Forelimb muscle (tissue), 1 donor: ENCODE measurements around the gene EOLA2. TPM values are rescaled to one million over a fixed set of nuclear protein-coding genes. Genes with fewer than 3 reads are reported as not detected.
"Not testable (repeated sequence)": the region's sequence is repeated elsewhere in the genome, so short reads cannot be mapped to it uniquely, and the experiment has no call there.

Experiments
- DNase-seq: peaks from one replicate; pipeline ENCODE4 v3.0.0-alpha.2; 2013; ENCODE audit warnings: low read depth
- polyA plus RNA-seq: library from polyadenylated mRNA; unstranded; fragments of 120-200 nt; gene quantifications from one replicate; pipeline ENCODE4 v1.2.1, GENCODE V29; 2013; ENCODE audit not compliant: insufficient read length

EOLA2 gene
- 22.6 TPM for polyA plus RNA-seq

DNA sequence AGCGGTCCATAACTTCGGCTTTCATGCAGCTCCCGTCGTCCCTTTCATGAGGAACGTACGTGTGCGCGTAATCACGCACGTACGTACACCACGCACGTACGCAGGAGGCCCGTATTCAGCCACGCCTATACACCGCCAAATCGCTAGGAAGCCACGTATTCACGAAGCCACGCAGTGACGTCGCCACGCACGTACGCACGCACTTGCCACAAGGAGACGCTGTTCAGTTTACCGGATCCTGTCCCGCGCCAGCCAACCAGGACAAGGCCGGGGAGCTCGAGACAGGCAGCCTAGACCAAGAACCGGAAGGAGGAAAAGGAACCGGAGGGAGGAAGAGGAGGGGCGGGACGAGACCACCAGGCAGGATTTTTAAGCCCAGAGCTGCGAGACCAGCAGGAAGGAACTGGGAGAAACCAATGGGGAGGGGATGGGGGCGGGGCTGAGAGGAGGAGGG lies at the start of gene EOLA2:
EOLA2 (minus strand) TSS at position 65 of the 454 bp plus-strand sequence. CDS start 4,617 bp downstream, outside the sequence.
- peak; percentile 92 for DNase-seq

DNA sequence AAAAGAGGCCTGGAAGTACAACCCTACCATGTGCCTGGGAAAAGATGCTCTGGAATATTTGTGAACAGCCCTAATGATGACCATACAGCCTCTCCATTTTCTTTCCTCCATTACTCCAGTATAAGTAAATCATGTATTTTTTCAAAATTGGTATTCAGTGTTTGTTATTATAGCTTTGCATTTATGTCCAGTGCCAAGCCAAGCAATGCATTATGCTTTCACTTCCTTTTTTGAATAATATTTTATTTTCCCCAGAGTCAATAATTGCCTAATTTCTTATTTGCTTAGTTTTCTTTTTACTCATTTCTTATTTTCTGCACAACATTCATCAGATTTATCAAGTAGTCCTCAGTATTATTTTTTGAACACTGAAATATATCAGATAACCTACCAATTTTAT lies 49.3 kb upstream of the EOLA2 start:
- no peak for DNase-seq

DNA sequence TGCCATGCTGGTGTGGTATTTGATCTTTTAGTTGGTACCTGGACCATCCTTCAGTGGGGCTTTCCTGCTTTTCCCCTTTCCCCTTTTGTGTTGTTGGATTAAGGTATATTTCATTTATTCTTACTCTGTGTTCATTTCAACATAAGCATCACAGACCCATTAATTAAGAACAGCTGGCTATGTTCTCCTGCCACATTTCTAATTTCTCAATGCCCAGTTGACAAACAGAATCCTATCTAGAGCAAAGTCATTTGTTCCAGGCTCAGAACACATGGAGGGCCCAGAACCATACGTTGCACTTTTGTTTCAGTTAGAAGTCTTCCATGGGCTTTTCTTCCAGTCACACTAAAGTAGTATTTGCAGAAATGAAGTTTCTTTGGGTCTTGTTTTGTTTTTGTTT lies 46.1 kb upstream of the EOLA2 start:
- no peak for DNase-seq

- no peak for DNase-seq
Observed at GRCh38 chrX:149982310-149982709, 44.0 kb upstream of the EOLA2 start.

DNA sequence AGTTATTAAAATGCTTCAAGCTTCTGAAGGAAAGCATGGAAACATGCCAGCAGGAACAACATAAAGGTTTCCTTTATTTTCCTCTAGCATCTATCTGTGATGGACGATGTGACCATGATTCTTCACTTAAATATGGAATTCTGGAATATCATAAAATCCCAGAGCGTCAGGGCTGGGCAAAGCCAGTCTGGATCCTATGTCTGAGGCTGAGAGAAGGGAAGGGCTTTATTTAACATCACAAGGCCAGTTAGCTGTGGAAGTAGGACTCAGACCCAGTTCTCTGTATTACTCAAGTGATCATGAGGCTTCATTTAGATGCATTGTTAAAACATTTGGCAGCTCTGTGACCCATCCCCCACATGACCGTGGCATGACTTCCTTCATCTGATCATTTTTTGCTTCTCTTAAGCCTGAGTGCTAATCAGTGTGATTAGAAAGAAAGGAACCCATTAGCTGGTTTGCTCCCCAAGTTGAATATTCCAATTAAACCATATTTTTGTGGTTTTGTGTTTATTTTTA lies 40.9 kb upstream of the EOLA2 start:
- no peak for DNase-seq

GRCh38 chrX:149962859-149963757 lies 24.8 kb upstream of the EOLA2 start:
- DNase-seq, result no peak

DNA sequence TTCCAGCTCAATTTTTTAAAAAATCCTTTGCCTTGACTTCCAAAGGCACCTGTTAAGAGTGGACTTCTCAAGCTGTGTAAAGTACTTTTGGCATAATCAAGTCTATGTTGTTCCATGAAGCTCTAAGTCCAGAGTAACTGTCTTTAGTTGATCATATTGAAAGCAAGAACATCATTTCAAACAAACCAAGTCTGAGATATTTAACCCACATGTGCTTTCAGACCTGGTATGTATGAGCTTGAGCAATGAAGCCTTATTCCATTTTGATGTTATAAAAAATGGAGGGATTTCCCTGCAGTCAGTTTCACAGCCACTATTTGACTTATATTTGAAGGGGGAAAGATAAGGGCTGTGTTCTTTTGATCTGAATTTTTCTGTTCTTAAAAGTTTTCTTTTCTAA lies 23.7 kb upstream of the EOLA2 start:
- DNase-seq, result no peak

- DNase-seq, result no peak
Observed at GRCh38 chrX:149961572-149961971, 23.3 kb upstream of the EOLA2 start.

DNA sequence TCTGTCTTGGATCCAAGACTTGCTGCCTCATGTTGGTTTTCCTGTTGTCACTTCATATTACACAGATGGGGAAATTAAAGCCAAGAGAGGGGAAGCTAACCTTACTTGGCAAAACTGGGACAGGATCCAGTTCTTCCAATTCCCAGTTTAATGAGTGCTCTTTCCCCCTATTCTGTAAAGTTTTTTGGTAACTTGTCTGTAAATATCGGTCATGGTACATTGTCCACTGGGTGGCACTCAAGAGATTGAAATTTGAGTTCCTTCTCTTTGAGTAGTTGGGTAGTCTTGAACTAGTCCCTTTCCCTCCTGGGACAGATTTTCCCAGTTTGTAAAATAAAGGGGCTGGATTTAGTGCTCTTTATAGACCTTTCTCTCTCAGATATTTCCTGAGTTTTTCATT lies 12.4 kb upstream of the EOLA2 start:
- no peak for DNase-seq

DNA sequence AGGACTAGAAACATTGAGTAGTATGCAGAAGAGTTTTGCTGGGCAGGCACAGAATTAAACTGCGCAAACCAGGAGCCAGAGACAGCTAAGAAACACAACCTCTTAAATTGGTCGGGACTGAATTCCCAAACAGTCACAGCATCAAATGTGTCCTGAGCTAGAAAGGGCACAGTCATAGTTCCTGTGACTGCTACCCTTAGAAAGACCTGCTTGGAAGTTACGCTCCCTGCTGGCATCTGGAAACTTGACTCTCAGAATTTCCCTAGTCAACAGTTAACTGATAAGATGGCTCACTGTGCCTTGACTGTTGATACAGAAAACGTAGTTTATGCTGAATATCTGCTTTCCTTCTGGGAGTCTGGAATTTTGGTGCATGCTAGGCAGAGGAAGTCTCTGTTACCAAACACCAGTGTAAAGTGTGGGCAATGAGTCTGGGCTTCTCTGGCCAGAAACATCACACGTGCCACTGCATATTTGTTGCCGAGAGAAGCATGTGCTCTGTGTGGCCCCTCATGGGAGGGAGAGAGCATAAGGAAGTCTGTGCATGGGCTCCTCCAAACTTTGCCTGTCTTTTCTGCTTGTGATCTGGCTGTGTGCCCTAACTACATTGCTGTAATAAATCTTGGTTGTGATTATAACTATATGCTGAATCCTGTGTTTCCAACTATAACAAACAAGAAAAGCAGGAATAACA lies 11.6 kb upstream of the EOLA2 start:
- DNase-seq, result no peak

- DNase-seq, result no peak
Observed at GRCh38 chrX:149948016-149948415, 9.7 kb upstream of the EOLA2 start.

GRCh38 chrX:149946932-149947331 lies 8.6 kb upstream of the EOLA2 start:
- DNase-seq, result not testable (repeated sequence)

DNA sequence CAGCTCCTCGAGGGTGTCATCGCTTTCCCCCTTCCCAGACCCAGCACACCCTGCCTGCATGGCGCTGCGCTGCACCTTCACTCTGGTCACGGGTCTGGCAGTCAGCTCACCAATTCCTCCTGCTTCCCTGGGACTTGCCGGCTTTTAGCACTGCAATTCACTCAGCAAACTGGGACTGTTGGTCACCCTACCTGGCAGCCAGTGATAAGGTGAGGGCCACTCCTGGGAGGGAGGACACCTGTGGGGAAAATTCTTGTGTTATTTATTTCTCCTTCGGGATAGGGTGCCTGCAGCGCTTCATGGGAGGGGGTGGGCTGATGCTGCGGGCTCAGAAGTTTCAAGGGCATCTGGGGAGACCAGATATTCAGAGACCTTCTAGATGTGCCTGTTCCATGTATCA lies 7.5 kb upstream of the EOLA2 start:
- DNase-seq, result not testable (repeated sequence)

DNA sequence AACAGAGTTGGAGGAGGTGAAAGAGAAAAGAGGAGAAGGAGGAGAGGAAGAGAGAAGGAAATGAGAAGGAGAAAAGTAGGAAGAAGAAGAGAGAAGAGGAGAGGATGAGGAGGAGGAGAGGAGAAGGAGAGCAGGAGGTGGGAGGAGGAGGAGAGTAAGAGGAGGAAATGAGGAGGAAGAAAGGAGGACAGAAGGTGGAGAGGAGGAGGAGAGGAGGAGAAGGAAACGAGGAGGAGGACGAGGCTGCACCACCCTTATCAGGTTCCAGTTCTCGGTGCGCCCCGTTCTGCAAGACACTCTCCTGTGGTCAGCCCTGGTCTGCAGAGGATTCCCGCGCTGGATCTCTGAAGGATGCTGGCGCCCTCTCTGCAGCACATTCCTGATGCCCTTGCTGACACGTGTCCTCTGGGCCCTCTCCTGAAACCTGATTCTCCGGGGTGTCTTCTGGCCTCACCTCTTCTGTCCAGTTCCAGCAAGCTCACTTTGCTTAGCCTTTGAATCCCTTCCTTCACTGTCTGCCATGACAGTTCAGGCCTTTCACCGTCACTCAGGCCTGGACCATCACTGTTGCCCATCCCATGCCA lies 6.9 kb upstream of the EOLA2 start:
- DNase-seq, result not testable (repeated sequence)

- not testable (repeated sequence) for DNase-seq
Observed at GRCh38 chrX:149940674-149941024, 2.4 kb upstream of the EOLA2 start.

DNA sequence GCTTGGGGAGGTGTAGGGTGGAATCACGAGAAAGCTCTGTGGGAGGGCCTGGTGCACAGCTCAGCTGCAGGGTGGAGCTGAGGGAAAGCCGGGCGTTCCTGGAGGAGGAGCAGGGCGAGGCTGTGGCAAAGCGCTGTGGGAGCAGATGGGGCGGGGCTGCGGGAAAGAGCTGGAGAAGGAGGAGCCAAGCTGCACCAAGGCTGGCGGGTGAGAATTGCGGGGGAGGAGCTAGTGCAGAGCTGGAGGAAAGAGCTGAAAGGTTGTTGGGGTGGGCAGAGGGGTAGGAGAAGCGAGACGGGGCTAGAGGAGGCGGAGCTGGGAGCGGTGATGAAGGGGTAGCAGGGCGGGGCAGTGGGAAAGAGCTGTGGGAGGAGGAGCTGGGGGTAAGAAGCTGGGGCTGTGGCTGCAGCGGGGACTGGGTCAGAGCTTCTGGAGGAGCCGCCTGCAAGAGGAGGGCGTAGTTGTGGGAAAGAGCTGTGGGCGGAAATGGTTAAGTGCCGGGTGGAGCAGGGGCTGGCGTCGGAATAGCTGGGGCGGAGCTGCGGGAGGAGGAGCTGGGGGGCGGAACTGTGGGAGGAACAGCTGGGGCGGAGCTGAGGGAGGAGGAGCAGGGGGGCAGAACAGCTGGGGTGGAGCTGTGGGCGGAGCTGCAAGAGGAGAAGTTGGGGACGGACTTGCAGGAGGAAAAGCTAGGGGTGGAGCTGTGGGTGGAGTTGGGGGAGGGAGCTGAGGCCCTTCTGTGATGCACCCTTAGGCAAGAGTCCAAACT lies 1.8 kb upstream of the EOLA2 start:
- peak; percentile 82 for DNase-seq

DNA sequence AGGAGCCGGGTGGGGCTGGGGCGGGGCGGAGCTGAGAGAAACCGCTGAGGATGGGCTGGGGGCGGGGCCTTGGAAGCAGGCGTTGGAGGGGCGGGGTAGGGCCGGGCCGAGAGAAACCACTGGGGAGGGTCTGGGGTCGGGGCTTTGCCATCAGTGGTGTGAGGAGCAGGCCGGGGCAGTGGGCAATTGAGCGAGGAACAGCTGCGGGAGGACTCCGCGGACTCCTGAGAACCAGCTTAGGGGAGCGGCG lies 1.3 kb upstream of the EOLA2 start:
- no peak for DNase-seq

- peak; percentile 52 for DNase-seq
Observed at GRCh38 chrX:149938881-149939654, 777 bp upstream of the EOLA2 start.

GRCh38 chrX:149937871-149938426 lies 342 bp downstream of the EOLA2 start:
- no peak for DNase-seq

DNA sequence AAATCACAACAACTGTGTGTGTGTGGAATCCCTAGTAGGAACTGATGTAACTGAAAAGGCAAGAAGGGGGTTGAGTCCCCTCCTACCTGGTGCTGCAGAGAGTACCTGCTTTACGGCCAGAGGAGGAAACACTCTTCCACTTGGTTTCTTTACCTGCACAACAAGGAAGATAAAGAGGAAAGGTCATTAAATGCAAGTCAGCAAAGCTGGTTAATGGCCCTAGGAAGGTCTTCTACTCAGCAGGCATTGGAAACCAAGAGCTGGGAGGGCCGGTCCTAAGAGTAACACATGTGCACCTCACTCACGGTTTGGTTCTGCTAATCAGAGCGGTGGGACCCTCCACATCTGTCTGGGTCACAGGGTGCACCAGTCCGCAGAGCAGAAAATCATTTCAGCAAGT lies 963 bp downstream of the EOLA2 start:
- not testable (repeated sequence) for DNase-seq

GRCh38 chrX:149933547-149933946 lies 4.7 kb downstream of the EOLA2 start:
- DNase-seq, result not testable (repeated sequence)
